Common myeloid progenitor, CD34-positive (primary cell): Measurements from ENCODE around the gene SLC39A9.

Experiments used
- CTCF ChIA-PET: fragments of 350-600 bp; sonication (Branson Sonifier 250); formaldehyde crosslinking; loops from one replicate; lab custom pipeline; 2021; ENCODE audit warnings: antibody characterized with exemption; lab: Charles Lee
- POLR2A ChIA-PET: fragments of 350-600 bp; sonication (Branson Sonifier 250); formaldehyde crosslinking; loops from one replicate; lab custom pipeline; 2021; ENCODE audit warnings: antibody characterized with exemption; lab: Charles Lee
- DNase-seq, 3 donors: peaks; one replicate each; pipeline versions ENCODE4 v3.0.0 to v3.0.0-alpha.2; 2013
- H3K27ac ChIP-seq, 2 experiments: 1 replicate in 1 of 2; 2 replicates in 1 of 2; pipeline ENCODE4 v1.7.0; 2013; ENCODE audit warnings: inconsistent platforms in 2 of 2, low read length in 2 of 2, mild to moderate bottlenecking in 2 of 2, low read depth in 1 of 2, moderate library complexity in 1 of 2; ENCODE audit not compliant: severe bottlenecking in 2 of 2, insufficient read depth in 1 of 2, poor library complexity in 1 of 2
- H3K27me3 ChIP-seq, 5 experiments: replicated peaks in 2 of 5; 1 replicate in 3 of 5; 2 replicates in 2 of 5; pipeline versions ENCODE4 v1.6.1 to v1.7.0; 2013; ENCODE audit warnings: low read length in 4 of 5, mild to moderate bottlenecking in 2 of 5, moderate library complexity in 2 of 5, inconsistent platforms in 1 of 5; ENCODE audit not compliant: insufficient read depth in 5 of 5, control insufficient read depth in 4 of 5
- H3K36me3 ChIP-seq, 4 experiments: 1 replicate in 2 of 4; 2 replicates in 2 of 4; pipeline versions ENCODE4 v1.6.1 to v1.7.0; 2013; ENCODE audit warnings: low read length in 3 of 4, control low read depth in 1 of 4, mild to moderate bottlenecking in 1 of 4; ENCODE audit not compliant: control insufficient read depth in 4 of 4, insufficient read depth in 4 of 4
- H3K4me1 ChIP-seq, 4 experiments: 1 replicate in 3 of 4; 2 replicates in 1 of 4; pipeline versions ENCODE4 v1.6.1 to v1.7.1; 2013; ENCODE audit warnings: low read length in 3 of 4, mild to moderate bottlenecking in 3 of 4, control low read depth in 1 of 4, inconsistent platforms in 1 of 4, moderate library complexity in 1 of 4; ENCODE audit not compliant: control insufficient read depth in 4 of 4, insufficient read depth in 4 of 4; ENCODE audit errors: control extremely low read depth in 1 of 4
- H3K4me3 ChIP-seq, 7 experiments: 1 replicate in 4 of 7; 2 replicates in 3 of 7; pipeline versions ENCODE4 v1.5.1 to v1.7.0; 2013; ENCODE audit warnings: mild to moderate bottlenecking in 7 of 7, low read length in 6 of 7, moderate library complexity in 6 of 7, inconsistent platforms in 2 of 7, low read depth in 2 of 7, control low read depth in 1 of 7; ENCODE audit not compliant: insufficient read depth in 4 of 7, control insufficient read depth in 1 of 7; ENCODE audit errors: extremely low read depth in 1 of 7
- H3K9me3 ChIP-seq, 5 experiments: 1 replicate in 4 of 5; 2 replicates in 1 of 5; pipeline versions ENCODE4 v1.6.1 to v1.7.1; 2013; ENCODE audit warnings: low read length in 4 of 5, mild to moderate bottlenecking in 2 of 5, inconsistent platforms in 1 of 5, low read depth in 1 of 5, moderate library complexity in 1 of 5; ENCODE audit not compliant: control insufficient read depth in 4 of 5, insufficient read depth in 2 of 5; ENCODE audit errors: control extremely low read depth in 1 of 5
- WGBS: methylation state at CpG from one replicate; pipeline ENCODE4 v1.1.5; 2013; ENCODE audit not compliant: insufficient coverage; 5-methylcytosine and 5-hydroxymethylcytosine counted together

SLC39A9 gene

DNA sequence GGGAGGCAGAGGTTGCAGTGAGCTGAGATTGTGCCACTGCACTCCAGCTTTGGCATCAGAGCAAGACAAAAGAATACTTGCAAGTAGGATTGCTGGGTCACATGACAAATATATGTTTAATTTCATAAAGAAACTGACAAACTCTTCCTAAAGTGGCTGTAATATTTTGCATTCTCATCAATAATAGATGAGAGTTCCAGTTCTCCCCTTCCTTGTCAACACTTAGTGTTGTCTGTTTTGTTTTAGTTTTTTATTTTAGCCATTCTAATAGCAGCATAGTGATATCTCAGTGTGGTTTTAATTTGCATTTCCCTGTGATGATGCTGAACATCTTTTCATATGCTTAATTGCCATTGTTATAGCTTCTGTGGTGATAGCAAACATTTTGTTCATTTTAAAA is 31.2 kb downstream of the SLC39A9 start:
- ChIA-PET CTCF (no interaction called here), POLR2A (no interaction called here)
- H3K4me3 ChIP-seq: no peak overlapping the region
- peaks cover 0 to 5% (median 0%) of the 10 kb centered on the region in 4 experiments for H3K4me1 ChIP-seq
- peaks cover 15 to 32% (median 18%) of the 10 kb centered on the region in 4 experiments for H3K36me3 ChIP-seq
- H3K9me3 ChIP-seq: peaks cover 0 to 4% (median 0%) of the 10 kb centered on the region in 5 experiments
- H3K27ac ChIP-seq: no peak overlapping the region
- no peaks in the 10 kb centered on the region for H3K27me3 ChIP-seq
- DNase-seq: no peak

DNA sequence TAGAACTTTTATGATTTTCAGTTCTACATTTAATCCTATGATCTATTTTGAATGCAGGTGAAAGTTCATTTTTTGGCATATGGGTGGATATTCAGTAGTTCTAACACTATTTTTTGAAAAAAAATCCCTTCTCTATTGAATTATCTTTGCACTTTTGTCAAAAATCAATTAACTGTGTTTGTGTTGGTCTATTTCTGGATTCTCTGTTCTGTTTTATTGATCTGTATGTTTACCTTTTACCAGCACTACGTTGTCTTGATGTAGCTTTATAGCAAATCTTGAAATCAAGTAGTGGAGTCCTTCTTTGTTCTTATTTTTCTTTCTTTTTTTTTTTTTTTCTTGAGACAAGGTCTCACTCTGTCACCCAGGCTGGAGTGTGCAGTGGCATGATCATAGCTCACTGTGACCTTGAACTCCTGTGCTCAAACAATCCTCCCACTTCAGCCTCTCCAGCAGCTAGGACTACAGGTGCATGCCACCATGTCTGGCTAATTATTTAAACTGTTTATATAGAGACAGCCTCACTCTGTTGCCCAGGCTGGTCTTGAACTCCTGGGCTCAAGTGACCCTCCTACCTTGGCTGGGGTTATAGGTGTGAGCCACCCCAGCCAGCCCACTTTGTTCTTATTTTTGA is 31.9 kb downstream of the SLC39A9 start:
- no peak for DNase-seq
- WGBS: no CpG with 5 or more reads among the region's 1 CpG
- peaks cover 0 to 5% (median 0%) of the 10 kb centered on the region in 4 experiments for H3K4me1 ChIP-seq
- peaks cover 11 to 26% (median 14%) of the 10 kb centered on the region in 4 experiments for H3K36me3 ChIP-seq
- no peaks in the 10 kb centered on the region for H3K27me3 ChIP-seq
- H3K27ac ChIP-seq: no peak overlapping the region
- CTCF ChIA-PET: no interaction called here
- H3K9me3 ChIP-seq: peaks cover 0 to 4% (median 0%) of the 10 kb centered on the region in 5 experiments
- POLR2A ChIA-PET: interaction anchor here (0.6 kb wide), 1 partner anchor 56 kb away, joined by 3 read pairs; no protein-coding TSS in a partner anchor
- H3K4me3 ChIP-seq: no peak overlapping the region

DNA sequence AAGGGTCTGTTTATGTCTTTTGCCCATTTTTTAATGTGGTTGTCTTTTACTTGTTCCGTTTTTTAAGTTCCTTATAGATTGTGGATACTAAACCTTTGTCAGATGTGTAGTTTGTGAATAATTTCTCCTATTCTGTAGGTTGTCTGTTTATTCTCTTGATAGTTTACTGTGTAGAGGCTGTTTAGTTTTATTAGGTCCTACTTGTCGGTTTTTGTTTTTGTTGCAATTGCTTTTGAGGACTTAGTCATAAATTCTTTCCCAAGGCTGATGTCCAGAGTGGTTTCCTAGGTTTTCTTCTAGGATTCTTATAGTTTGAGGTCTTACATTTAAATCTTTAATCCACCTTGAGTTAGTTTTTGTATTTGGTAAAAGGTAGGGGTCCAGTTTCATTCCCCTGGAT is 33.9 kb downstream of the SLC39A9 start:
- Histone ChIP-seq H3K36me3 (peaks cover 0 to 10% (median 8%) of the 10 kb centered on the region in 4 experiments), H3K27ac (no peak overlapping the region), H3K4me3 (no peak overlapping the region), H3K9me3 (peaks cover 0 to 4% (median 0%) of the 10 kb centered on the region in 5 experiments), H3K27me3 (no peaks in the 10 kb centered on the region), H3K4me1 (peaks cover 0 to 5% (median 0%) of the 10 kb centered on the region in 4 experiments)
- ChIA-PET CTCF (no interaction called here), POLR2A (no interaction called here)
- 100% methylated on average over 2 of the region's 2 CpGs for WGBS
- DNase-seq: no peak

DNA sequence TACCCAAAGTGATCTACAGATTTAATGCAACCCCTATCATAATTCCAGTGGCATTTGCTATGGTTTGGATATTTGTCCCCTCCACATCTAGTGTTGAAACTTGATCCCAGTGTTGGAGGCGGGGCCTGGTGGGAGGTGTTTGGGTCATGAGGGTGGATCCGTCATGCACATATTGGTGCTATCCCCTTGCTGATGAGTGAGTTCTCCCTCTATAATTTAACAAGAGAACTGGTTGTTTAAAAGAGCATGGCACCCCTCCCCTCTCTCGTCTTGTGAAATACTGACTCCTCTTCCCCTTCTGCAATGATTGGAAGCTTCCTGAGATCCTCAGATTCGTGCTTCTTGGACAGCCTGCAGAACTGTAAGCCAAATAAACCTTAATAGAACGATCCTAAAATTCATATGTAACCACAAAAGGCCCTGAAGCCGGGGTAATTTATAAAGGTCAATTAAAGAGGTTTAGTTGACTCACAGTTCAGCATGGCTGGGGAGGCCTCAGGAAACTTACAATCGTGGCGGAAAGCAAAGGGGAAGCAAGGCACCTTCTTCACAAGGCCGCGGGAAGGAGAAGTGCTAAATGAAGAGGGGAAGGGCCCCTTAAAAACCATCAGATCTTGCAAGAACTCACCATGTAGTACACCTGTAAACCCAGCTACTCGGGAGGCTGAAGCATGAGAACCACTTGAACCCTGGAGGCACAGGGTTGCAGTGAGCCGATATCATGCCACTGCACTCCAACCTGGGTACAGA is 41.2 kb downstream of the SLC39A9 start:
- Histone ChIP-seq H3K4me3 (no peak overlapping the region), H3K4me1 (no peaks in the 10 kb centered on the region), H3K36me3 (peaks cover 3 to 20% (median 14%) of the 10 kb centered on the region in 4 experiments), H3K27ac (no peak overlapping the region), H3K9me3 (peaks cover 0 to 2% (median 0%) of the 10 kb centered on the region in 5 experiments), H3K27me3 (no peaks in the 10 kb centered on the region)
- ChIA-PET POLR2A (no interaction called here), CTCF (no interaction called here)
- no peak for DNase-seq
- WGBS: 99% methylated on average over 9 of the region's 12 CpGs

DNA sequence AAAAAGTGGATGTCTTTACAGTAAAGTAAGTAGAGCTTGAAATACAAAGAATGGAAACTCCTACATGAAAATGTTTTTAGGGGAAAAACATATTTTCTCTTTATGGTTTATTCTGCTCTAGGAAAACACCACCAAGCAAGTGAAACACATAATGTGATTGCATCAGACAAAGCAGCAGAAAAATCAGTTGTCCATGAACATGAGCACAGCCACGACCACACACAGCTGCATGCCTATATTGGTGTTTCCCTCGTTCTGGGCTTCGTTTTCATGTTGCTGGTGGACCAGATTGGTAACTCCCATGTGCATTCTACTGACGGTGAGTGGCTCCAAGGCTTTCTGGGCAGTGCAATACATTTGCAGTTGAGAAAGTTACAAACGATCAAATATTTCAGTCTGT is 43.5 kb downstream of the SLC39A9 start:
- Histone ChIP-seq H3K9me3 (peaks cover 0 to 2% (median 0%) of the 10 kb centered on the region in 5 experiments), H3K36me3 (peaks cover 3 to 23% (median 16%) of the 10 kb centered on the region in 4 experiments), H3K4me3 (no peak overlapping the region), H3K4me1 (no peaks in the 10 kb centered on the region), H3K27me3 (no peaks in the 10 kb centered on the region), H3K27ac (no peak overlapping the region)
- ChIA-PET POLR2A (no interaction called here), CTCF (interaction anchor here (1.0 to 1.2 kb wide), 2 partner anchors 9 to 13 kb away, joined by 3 to 5 read pairs; no protein-coding TSS in a partner anchor)
- no peak for DNase-seq
- WGBS: 99% methylated on average over 5 of the region's 5 CpGs

DNA sequence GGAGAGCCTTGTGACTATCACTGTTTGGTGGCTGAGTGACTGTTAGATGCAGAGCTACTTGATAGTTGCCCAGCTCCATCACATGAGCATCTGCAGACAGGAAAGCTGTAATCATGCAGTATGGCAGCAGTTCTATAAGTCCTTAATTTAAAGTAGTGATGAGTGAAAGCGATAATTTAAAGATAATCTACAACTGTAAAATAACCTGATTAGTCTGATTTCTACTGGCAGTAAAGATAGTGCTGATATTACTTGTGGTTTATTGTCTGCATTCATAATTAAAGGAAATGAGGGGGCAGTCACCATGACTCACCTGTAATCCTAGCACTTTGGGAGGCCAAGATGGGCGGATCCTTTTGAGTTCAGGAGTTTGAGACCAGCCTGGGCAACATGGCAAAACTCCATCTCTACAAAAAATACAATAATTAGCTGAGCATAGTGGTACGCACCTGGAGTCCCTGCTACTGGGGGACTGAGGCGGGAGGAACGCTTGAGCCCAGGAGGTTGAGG is 44.9 kb downstream of the SLC39A9 start:
- Histone ChIP-seq H3K27me3 (no peaks in the 10 kb centered on the region), H3K36me3 (peaks cover 3 to 26% (median 19%) of the 10 kb centered on the region in 4 experiments), H3K4me3 (no peak overlapping the region), H3K9me3 (peaks cover 0 to 3% (median 2%) of the 10 kb centered on the region in 5 experiments), H3K27ac (no peak overlapping the region), H3K4me1 (no peaks in the 10 kb centered on the region)
- ChIA-PET POLR2A (no interaction called here), CTCF (no interaction called here)
- WGBS: 100% methylated on average over 1 of the region's 5 CpGs
- DNase-seq: no peak

DNA sequence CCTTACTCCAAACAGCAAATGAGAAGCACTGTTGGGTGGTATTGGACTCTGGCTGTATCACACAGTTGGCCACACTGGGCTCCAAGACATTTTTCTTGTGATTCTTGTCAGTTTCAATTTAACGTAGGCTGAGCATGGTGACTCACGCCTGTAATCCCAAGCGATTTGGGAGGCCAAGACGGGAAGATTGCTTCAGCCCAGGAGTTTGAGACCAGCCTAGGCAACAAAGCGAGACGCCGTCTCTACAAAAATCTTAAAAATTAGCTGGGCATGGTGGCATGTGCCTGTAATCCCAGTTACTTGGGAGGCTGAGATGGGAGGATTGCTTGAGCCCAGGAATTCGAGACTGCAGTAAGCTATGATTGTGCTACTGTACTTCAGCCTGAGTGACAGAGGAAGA is 50.7 kb downstream of the SLC39A9 start:
- POLR2A ChIA-PET: no interaction called here
- Histone ChIP-seq H3K4me3 (no peak overlapping the region), H3K36me3 (peaks cover 0 to 18% (median 14%) of the 10 kb centered on the region in 4 experiments), H3K4me1 (no peaks in the 10 kb centered on the region), H3K9me3 (peaks cover 0 to 3% (median 0%) of the 10 kb centered on the region in 5 experiments), H3K27ac (no peak overlapping the region), H3K27me3 (no peaks in the 10 kb centered on the region)
- WGBS: 97% methylated on average over 8 of the region's 8 CpGs
- CTCF ChIA-PET: no interaction called here
- no peak for DNase-seq
